HG03342 (cell line): ENCODE results near the gene PARD6B.
"Not testable (repeated sequence)": the region's sequence is repeated elsewhere in the genome, so short reads cannot be mapped to it uniquely, and the experiment has no call there.

Experiments used
- ATAC-seq: cut with Tn5 transposase; IDR thresholded peaks from one replicate; pipeline ENCODE4 v1.9.1; 2021; ENCODE audit warnings: mild to moderate bottlenecking, moderate library complexity; ENCODE audit not compliant: unreplicated experiment

Gene PARD6B, protein sequence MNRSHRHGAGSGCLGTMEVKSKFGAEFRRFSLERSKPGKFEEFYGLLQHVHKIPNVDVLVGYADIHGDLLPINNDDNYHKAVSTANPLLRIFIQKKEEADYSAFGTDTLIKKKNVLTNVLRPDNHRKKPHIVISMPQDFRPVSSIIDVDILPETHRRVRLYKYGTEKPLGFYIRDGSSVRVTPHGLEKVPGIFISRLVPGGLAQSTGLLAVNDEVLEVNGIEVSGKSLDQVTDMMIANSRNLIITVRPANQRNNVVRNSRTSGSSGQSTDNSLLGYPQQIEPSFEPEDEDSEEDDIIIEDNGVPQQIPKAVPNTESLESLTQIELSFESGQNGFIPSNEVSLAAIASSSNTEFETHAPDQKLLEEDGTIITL

DNA sequence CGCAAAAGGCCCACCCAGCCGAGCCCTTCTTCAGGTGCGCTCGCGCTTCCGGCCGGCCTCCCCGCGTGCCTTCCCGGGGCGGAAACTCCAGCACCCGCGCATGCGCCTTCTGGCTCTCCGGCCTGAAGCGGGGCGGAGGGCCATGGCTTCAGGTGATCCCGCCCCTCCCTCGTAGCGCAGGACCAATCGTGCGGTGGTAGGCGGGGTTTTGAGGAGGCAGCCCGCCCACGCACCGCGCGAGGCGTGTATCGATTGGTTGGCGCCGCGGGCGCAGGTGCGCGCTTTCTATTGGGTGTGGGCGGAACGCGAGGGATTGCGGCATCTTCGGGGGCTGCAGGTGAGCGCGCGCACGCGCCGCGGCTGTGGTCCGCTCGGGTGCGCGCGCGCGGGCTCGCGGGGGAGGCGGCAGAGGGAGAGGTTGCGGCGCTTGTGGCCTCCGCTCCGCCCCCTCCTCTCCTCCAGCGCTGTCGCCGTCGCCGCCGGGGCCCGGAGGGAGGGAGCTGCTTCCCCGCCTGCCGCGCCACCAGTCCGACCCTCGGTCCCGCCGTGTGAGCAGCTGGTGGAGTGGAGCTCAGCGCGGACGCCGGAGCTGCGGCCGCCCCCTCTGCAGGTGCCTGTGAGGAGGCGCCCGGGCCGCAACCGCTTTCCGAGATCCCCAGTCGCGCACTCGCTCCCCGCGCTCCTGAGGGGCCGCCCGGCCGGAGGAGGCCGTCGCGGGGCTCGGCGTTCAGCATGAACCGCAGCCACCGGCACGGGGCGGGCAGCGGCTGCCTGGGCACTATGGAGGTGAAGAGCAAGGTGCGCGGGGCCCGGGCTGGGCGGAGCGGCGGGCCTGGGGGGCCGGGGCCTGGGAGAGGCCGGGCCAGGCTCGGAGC lies at the start of gene PARD6B:
PARD6B (plus strand) TSS at position 526 of the 875 bp plus-strand sequence; CDS start at position 733, 207 bp downstream.
- ATAC-seq = peak; percentile 87

- no peak for ATAC-seq
Measured at GRCh38 chr20:50682065-50682464, 49.3 kb upstream of the PARD6B start.

GRCh38 chr20:50682947-50683530 lies 48.3 kb upstream of the PARD6B start:
- no peak for ATAC-seq

DNA sequence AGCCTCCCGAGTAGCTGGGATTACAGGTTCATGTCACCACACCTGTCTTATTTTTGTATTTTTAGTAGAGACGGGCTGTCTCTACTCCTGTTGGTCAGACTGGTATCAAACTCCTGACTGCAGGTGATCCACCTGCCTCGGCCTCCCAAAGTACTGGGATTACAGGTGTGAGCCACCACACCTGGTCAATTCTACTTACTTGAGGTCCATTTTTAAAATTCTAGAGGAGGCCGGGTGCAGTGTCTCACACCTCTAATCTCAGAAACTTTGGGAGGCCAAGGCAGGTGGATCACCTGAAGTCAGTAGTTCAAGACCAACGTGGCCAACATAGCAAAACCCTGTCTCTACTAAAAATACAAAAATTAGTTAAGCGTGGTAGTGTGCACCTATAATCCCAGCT lies 47.8 kb upstream of the PARD6B start:
- no peak for ATAC-seq

- ATAC-seq = no peak
Measured at GRCh38 chr20:50686821-50687220, 44.6 kb upstream of the PARD6B start.

- no peak for ATAC-seq
Measured at GRCh38 chr20:50688256-50688975, 43.0 kb upstream of the PARD6B start.

DNA sequence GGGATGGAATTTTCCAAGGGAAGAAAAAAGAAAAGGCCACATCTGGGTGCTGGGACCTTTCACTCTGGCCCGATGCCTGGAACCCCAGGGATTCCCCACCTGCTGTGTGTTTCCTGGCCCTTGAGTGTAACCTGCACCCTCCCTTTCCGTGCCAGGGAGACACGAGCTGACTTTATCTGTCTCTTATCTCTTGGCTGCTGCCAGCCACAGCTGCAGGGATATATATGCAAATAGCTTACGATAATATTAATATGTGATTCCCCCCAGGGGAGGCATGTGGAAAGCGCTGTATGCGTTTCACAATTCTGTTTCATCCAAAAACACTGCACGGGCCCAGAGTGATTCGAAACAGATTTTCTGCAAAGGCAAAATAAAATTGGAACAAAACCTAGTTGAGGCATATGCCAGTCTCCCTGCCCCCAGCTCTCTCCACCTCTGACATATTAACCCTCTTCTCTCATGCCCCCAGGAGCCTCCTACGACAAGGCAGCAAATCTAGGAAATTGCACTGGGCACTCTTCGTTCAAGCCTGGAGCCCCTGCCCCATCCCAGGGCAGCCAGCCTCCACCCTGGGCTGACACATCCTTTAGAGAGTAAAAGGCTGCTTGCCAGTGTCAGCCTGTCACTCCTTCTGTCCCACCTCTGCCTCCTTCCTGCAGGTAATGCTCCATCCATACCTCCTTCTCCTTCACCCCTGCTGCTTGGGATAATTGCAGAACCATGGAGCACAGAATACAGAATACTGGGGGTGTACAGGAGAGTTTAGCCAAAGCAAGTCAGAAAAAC lies 41.3 kb upstream of the PARD6B start:
- ATAC-seq = no peak

- no peak for ATAC-seq
Measured at GRCh38 chr20:50690650-50691572, 40.5 kb upstream of the PARD6B start, which contains the start of gene RIPOR3. Gene RIPOR3, minus strand, starts transcription at chr20:50691542. Its CDS starts 414 bp downstream, at chr20:50691128.

DNA sequence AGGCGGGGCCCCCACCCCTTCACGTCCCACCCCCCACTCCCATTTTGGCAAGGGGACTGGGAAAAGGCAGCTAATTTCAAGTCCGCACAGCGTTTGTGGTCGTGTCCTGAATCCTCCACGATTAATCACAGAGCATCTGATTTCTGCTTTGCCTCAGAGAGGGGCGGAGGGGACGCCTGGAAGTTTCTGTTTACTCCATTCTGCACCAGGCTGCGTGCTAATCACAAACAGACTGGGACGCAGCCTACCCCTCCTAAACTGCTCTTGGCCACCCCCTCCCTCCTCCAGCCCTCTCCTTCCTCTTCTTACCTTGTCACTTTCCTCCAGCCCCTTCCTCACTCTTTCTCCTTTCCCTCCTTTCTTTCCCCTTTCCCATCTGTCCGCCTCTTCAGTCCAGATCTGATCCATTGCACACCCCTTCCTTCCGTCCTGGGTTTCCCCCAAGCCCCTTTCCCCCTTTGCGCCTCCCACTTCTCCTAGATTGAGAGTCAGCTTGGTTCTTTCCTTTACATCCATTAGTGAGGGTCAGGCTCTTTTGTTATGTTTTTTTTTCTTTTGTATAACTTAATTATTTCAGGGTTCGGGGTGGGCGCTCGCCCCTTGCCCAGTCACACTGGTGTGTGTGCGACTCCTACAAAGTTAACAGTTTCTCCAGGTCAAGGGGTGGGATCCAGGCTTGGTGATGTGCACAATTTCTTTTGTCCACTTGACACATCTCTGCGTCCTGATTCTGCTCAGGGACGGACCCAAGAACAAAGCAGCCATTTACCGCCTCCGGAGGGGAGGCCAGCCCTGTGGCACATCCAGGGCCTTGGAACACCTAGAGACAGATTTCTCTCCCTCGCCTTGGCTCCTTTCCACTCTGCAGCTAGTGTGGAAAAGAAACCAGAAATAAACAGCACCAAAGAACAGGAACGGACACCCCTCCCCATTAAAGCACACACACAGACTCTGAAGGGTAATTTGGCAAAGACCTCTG lies 39.5 kb upstream of the PARD6B start:
- no peak for ATAC-seq

GRCh38 chr20:50692552-50692933 lies 38.8 kb upstream of the PARD6B start:
- ATAC-seq = no peak

- ATAC-seq = no peak
Measured at GRCh38 chr20:50693001-50693400, 38.4 kb upstream of the PARD6B start.

GRCh38 chr20:50694379-50695134 lies 36.8 kb upstream of the PARD6B start:
- ATAC-seq = no peak

- ATAC-seq = no peak
Measured at GRCh38 chr20:50695135-50695872, 36.1 kb upstream of the PARD6B start.

- ATAC-seq = not testable (repeated sequence)
Measured at GRCh38 chr20:50698255-50698654, 33.1 kb upstream of the PARD6B start.

- no peak for ATAC-seq
Measured at GRCh38 chr20:50699688-50700087, 31.7 kb upstream of the PARD6B start.
